ENCODE data around the gene UBE2G1.
"Not testable (repeated sequence)": the region's sequence is repeated elsewhere in the genome, so short reads cannot be mapped to it uniquely, and the experiment has no call there.

UBE2G1 gene, protein sequence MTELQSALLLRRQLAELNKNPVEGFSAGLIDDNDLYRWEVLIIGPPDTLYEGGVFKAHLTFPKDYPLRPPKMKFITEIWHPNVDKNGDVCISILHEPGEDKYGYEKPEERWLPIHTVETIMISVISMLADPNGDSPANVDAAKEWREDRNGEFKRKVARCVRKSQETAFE

GRCh38 chr17:4366327-4367063, at the start of gene UBE2G1:
Gene UBE2G1, minus strand, starts transcription at chr17:4366675. Its CDS starts 359 bp downstream, at chr17:4366316.
- peak; percentile 95 for DNase-seq (ENCODE audit: low read depth)

GRCh38 chr17:4412933-4413831, 46.7 kb upstream of the UBE2G1 start:
- peak; percentile 84 for DNase-seq (ENCODE audit: low read depth)

DNA sequence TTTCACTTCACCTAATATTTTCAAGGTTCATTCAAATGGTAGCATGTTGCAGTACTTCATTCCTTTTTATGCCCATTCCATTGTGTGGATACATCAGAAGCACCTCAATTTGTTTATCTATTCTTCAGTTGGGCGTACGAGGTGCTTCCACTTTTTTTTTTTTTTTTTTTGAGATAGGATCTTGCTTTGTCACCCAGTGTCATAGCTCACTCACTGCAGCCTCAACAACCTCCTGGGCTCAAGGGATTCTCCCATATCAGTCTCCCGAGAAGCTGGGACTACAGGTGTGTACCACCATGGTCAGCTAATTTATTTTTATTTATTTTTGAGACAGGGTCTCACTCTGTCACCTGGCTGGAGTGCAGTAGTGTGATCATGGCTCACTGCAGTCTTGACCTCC, 44.7 kb upstream of the UBE2G1 start:
- DNase-seq (ENCODE audit: low read depth): no peak

DNA sequence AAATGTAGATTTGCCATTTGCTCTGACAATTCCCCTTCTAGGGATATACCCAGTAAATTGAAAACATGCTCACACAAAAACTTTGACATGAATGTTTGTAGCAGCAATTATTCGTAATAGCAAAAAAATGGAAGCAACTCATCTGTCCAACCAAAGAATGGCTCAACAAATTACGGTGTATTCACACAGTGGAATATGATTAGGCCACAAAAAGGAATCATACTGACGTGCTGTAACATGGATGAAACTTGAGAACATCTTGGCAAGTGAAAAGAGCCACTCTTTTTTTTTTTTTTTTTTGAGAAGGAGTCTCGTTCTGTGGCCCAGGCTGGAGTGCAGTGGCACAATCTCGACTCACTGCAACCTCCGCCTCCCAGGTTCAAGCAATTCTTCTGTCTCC, 43.2 kb upstream of the UBE2G1 start:
- no peak for DNase-seq (ENCODE audit: low read depth)

- no peak for DNase-seq (ENCODE audit: low read depth)
Observed at GRCh38 chr17:4407851-4408250, 41.4 kb upstream of the UBE2G1 start.

- DNase-seq (ENCODE audit: low read depth): no peak
Observed at GRCh38 chr17:4407216-4407615, 40.7 kb upstream of the UBE2G1 start.

GRCh38 chr17:4406386-4406785, 39.9 kb upstream of the UBE2G1 start:
- no peak for DNase-seq (ENCODE audit: low read depth)

- DNase-seq (ENCODE audit: low read depth): no peak
Observed at GRCh38 chr17:4405699-4406098, 39.2 kb upstream of the UBE2G1 start.

DNA sequence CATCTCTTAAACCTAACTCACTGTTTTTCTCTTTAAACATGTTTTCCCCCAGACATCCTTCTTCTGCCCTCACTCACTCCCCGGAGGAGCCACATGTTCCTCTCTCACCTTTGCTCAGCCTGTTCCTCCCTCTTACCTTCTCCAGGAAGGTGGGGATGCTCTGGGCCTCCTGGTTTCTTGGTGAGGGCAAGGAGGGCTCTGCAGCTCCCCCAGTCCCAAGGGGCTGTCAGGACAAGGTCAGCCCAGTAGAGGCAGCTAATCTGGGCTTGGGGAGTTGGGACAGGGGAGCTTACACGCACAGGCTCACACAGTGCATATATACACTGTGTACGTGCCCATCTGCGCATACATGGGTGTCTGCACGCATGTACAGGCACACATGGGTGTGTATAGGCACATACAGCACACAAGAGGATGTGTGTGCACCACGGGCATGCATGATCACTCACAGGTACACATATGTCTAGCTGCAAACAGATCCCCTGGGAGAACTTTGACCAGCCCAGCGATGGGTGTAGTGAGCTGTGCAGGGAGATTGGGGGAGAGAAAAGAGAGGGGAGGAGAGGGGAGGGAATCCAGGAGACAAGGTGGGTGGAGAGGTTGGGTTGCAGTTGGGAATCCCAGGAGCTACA, 38.7 kb upstream of the UBE2G1 start:
- DNase-seq (ENCODE audit: low read depth): no peak

GRCh38 chr17:4397840-4398239, 31.4 kb upstream of the UBE2G1 start:
- DNase-seq (ENCODE audit: low read depth): no peak

DNA sequence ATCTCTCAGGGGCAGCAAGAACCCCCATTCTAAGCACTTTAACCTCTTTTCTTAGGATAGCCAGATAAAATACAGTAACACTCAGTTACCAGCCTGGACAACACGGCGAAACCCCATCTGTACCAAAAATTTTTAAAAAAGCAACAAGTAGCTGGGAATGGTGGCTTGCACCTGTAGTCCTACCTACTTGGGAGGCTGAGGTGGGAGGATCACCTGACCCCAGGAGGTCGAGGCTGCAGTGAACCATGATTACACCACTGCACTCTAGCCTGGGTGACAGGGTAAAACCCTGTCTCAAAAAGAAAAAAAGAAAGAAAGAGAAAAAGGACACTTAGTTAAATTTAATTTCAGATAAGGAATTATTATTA, 28.6 kb upstream of the UBE2G1 start:
- no peak for DNase-seq (ENCODE audit: low read depth)

- DNase-seq (ENCODE audit: low read depth): no peak
Observed at GRCh38 chr17:4394208-4395110, 28.0 kb upstream of the UBE2G1 start.

DNA sequence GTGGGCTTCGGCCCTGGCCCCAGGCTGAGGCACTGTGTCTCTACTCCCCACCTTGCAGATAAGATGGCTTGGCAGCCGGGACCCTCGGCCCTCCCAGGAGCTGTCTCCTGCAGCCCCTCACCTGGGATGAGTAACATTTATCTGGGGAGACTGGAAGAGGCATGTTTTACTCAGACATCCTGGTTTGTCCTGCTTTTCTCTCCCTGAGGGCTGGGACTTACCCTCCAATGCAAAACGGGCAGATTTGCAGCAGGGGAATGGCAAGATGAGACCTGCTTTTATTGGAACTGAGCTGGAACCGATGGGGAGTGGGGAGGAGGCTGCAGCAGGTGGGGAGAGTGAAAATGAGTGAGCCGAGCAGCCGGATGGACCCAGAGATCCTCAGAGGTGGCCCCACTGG, 27.3 kb upstream of the UBE2G1 start:
- no peak for DNase-seq (ENCODE audit: low read depth)

DNA sequence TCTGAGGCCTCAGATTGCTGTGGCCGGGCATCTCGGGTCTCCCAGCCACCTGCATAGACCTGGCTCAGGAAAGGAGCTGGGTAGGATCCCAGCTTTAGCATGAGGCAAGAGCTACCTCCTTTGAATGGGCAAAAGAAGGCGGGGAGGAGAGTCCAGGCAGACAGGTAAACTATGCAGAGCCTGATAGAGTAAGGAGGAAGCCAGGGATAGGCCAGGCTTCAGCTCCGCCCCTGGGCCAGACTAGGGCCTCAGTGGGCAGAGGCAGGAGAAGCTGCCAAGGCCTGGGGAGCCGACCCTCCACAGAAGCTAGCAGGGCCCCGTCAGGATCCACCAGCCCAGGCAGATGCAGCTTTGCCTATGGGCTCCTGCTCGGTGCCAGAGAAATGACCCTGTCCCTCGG, 22.6 kb upstream of the UBE2G1 start:
- DNase-seq (ENCODE audit: low read depth): no peak

DNA sequence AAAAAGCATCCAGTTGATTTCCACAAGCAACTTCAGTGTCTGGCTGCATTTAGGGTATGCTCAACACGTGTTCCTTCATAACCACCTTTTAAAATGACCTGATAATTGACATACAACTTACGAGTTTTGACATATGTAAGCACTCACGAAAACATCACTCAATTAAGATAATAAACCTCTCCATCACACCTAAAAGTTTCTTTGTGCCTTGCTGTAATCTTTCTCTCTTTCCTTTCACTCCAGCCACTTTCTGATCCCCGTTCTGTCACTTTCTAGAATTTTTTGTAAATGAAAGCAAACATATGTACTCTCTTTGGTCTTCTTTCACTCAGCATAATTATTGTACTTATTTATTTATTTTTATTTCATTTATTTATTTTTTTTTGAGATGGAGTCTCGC, 20.7 kb upstream of the UBE2G1 start:
- DNase-seq (ENCODE audit: low read depth): no peak

- no peak for DNase-seq (ENCODE audit: low read depth)
Observed at GRCh38 chr17:4386406-4386805, 19.9 kb upstream of the UBE2G1 start.

GRCh38 chr17:4381690-4382671, 15.5 kb upstream of the UBE2G1 start:
- DNase-seq (ENCODE audit: low read depth): no peak

DNA sequence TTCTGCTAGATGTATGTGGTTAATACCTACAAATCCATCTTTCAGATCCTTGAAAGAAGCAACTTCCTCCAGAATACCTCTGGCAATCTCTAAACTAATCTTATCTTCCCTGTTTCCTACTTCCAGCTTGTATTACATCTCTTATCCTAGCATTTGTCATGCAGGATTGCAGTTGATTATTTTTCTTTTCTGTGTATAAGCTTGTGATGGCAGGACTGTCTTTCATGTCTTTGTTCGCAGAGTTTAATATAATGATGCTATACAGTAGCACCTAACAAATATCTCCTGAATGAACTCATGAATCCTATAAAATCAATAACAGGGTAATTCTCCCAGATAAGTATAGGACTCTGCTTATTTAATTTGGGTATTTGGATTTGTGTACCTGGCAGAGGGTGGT, 12.2 kb upstream of the UBE2G1 start:
- no peak for DNase-seq (ENCODE audit: low read depth)

GRCh38 chr17:4377247-4377646, 10.8 kb upstream of the UBE2G1 start:
- DNase-seq (ENCODE audit: low read depth): not testable (repeated sequence)

- DNase-seq (ENCODE audit: low read depth): not testable (repeated sequence)
Observed at GRCh38 chr17:4375796-4376440, 9.4 kb upstream of the UBE2G1 start.
